ENCODE results near the gene AVPR2. TPM values are rescaled to one million over a fixed set of nuclear protein-coding genes. Genes with fewer than 3 reads are reported as not detected.

Gene AVPR2
- total and polyA plus RNA-seq, 9 of the 15 experiments (the other 6 are each of a cell fraction or from before 2014, with no cell fraction given) = not detected

GRCh38 chrX:153911798-153912197 is 7.3 kb downstream of the AVPR2 start:
- H3K9ac ChIP-seq (ENCODE audit: insufficient read depth in 1 of 2, low read depth in 2 of 2, low read length in 2 of 2) = no peak overlapping the region
- CTCF ChIA-PET (ENCODE audit: low intra/inter-chr PET ratio) = no interaction called here
- no peak for TF ChIP-seq ETS2 (tag; IDR thresholded peaks at IDR 0.05; ENCODE audit: borderline replicate concordance, poor library complexity, severe bottlenecking)
- TF ChIP-seq ZBTB2 (IDR thresholded peaks at IDR 0.05) = no peak
- TF ChIP-seq HBP1 (CRISPR knock-in tag; IDR thresholded peaks at IDR 0.05) = no peak
- no peak for TF ChIP-seq PBX2 (CRISPR knock-in tag; IDR thresholded peaks at IDR 0.05; ENCODE audit: low read depth)
- TF ChIP-seq PBX2 (tag; conservative IDR thresholded peaks at IDR 0.05; ENCODE audit: low read depth) = no peak
- TF ChIP-seq ZNF239 (CRISPR knock-in tag; IDR thresholded peaks at IDR 0.05) = no peak
- TF ChIP-seq TBL1XR1 (IDR thresholded peaks at IDR 0.05; ENCODE audit: low read length in 2 of 2) = no peak
- TF ChIP-seq HNRNPLL (IDR thresholded peaks at IDR 0.05; ENCODE audit: low read depth, low read length, poor library complexity, severe bottlenecking) = no peak
- TF ChIP-seq PURB (CRISPR knock-in tag; IDR thresholded peaks at IDR 0.05; ENCODE audit: low read depth) = no peak
- no peak for TF ChIP-seq KDM1A (IDR thresholded peaks at IDR 0.05)
- no peak for TF ChIP-seq RFX1 (IDR thresholded peaks at IDR 0.05)
- TF ChIP-seq BRF2 (IDR thresholded peaks at IDR 0.05; ENCODE audit: borderline replicate concordance, insufficient read depth, insufficient read length) = no peak
- no peak for TF ChIP-seq NR2C2 (CRISPR knock-in tag; IDR thresholded peaks at IDR 0.05)
- no peak for TF ChIP-seq NR2C2 (tag; IDR thresholded peaks at IDR 0.05)
- no peak for TF ChIP-seq ZNF589 (CRISPR knock-in tag; IDR thresholded peaks at IDR 0.05; ENCODE audit: low read depth)
- no peak for TF ChIP-seq ZC3H8 (IDR thresholded peaks at IDR 0.05)
- no peak for TF ChIP-seq MEF2D (tag; conservative IDR thresholded peaks at IDR 0.05; ENCODE audit: low read depth)
- no peak for TF ChIP-seq CAMTA2 (CRISPR knock-in tag; conservative IDR thresholded peaks at IDR 0.05)

More at GRCh38 chrX:153911798-153912197, 7.3 kb downstream of the AVPR2 start:
- Histone ChIP-seq H3K9me1 (ENCODE audit: control insufficient read depth, insufficient read depth, low read length) (no peaks in the 10 kb centered on the region), H4K20me1 (replicated peaks; ENCODE audit: control insufficient read depth, insufficient read depth, low read length) (peaks cover 5% of the 10 kb centered on the region; the same call in 1 of the 2 replicates), H3K27ac (ENCODE audit: extremely low read depth, low read depth, low read length) (no peak overlapping the region), H2AFZ (ENCODE audit: low read depth, low read length) (no peak overlapping the region), H3K36me3 (ENCODE audit: control insufficient read depth, insufficient read depth, low read length) (peaks cover 23% of the 10 kb centered on the region; the same call in 2 of the 3 replicates), H3K9me3 (replicated peaks; ENCODE audit: control insufficient read depth, insufficient read depth, low read depth, low read length) (no peaks in the 10 kb centered on the region), H3K4me2 (ENCODE audit: insufficient read depth, low read length) (no peak overlapping the region), H3K79me2 (ENCODE audit: control insufficient read depth, insufficient read depth, low read length) (no peaks in the 10 kb centered on the region), H3K4me1 (replicated peaks in 1 of 2; ENCODE audit: control insufficient read depth in 2 of 2, insufficient read depth in 2 of 2, low read length in 2 of 2) (peaks cover 0 to 40% of the 10 kb centered on the region in 2 experiments; a peak in 3 of 5 replicates), H3K4me3 (no peak overlapping the region), H3K27me3 (ENCODE audit: control insufficient read depth in 2 of 2, insufficient read depth in 2 of 2, low read length in 2 of 2) (no peaks in the 10 kb centered on the region)
- FAIRE-seq (no peak), DNase-seq (ENCODE audit: extremely low read depth in 1 of 4, low spot score in 3 of 4) (no peak), ATAC-seq (no peak)
- WGBS (ENCODE audit: insufficient coverage, low coverage, missing lambda C conversion rate) = 74% methylated on average over 5 of the region's 6 CpGs
- POLR2A ChIA-PET = interaction anchor here (1.2 kb wide), 1 partner anchor 14 kb away, joined by 3 read pairs; no protein-coding TSS in a partner anchor
- no TSS peak for BruUV-seq (replicated peaks)
- in situ Hi-C loops (cut with MboI) (no loop called here), intact Hi-C loops (cut with micrococcal nuclease) (no loop called here)

Data from K562 (cell line).